Lung (tissue), 16 donors: ENCODE data around the gene GNA12. TPM values are rescaled to one million over a fixed set of nuclear protein-coding genes. Genes with fewer than 3 reads are reported as not detected.

ENCODE experiments used
- ATAC-seq: fragments of 200-7000 bp; cut with Tn5 transposase; one replicate; pipeline ENCODE4 v1.9.1; 2020; ENCODE audit warnings: moderate number of reproducible peaks; ENCODE audit not compliant: insufficient read depth, low FRiP score
- DNase-seq, 3 donors: peaks; one replicate each; pipeline ENCODE4 v3.0.0-alpha.2; 2013 to 2017
- H3K27ac ChIP-seq, 2 donors: one replicate each; pipeline ENCODE4 v1.5.1; 2013; ENCODE audit warnings: mild to moderate bottlenecking in 2 of 2, moderate library complexity in 2 of 2, control low read depth in 1 of 2, inconsistent platforms in 1 of 2, low read depth in 1 of 2, low read length in 1 of 2
- H3K27me3 ChIP-seq, 3 donors: one replicate each; pipeline ENCODE4 v1.5.1; 2013; ENCODE audit warnings: low read length in 2 of 3; ENCODE audit not compliant: control insufficient read depth in 3 of 3, insufficient read depth in 3 of 3
- H3K36me3 ChIP-seq, 4 donors: one replicate each; pipeline ENCODE4 v1.5.1; 2013; ENCODE audit warnings: low read length in 4 of 4, mild to moderate bottlenecking in 1 of 4, moderate library complexity in 1 of 4; ENCODE audit not compliant: control insufficient read depth in 4 of 4, insufficient read depth in 4 of 4
- H3K4me1 ChIP-seq, 5 donors: one replicate each; pipeline ENCODE4 v1.5.1; 2013; ENCODE audit warnings: low read length in 5 of 5, mild to moderate bottlenecking in 2 of 5, moderate library complexity in 1 of 5; ENCODE audit not compliant: control insufficient read depth in 5 of 5, insufficient read depth in 5 of 5
- H3K4me3 ChIP-seq: one replicate; pipeline ENCODE4 v1.5.1; 2013; ENCODE audit warnings: mild to moderate bottlenecking, control low read depth, moderate library complexity
- H3K9ac ChIP-seq, 2 donors: one replicate each; pipeline ENCODE4 v1.5.1; 2013; ENCODE audit warnings: low read length in 2 of 2, control low read depth in 1 of 2; ENCODE audit not compliant: insufficient read depth in 1 of 2
- H3K9me3 ChIP-seq, 4 donors: one replicate each; pipeline ENCODE4 v1.5.1; 2013; ENCODE audit warnings: low read length in 3 of 4, mild to moderate bottlenecking in 1 of 4, moderate library complexity in 1 of 4; ENCODE audit not compliant: control insufficient read depth in 4 of 4, insufficient read depth in 3 of 4
- WGBS, 2 donors: extraction: QIAGEN DNeasy Blood & Tissue Kit; methylation state at CpG; one replicate each; pipeline ENCODE4 v1.1.7; 2013; 5-methylcytosine and 5-hydroxymethylcytosine counted together
- long read RNA-seq, 5 donors: transcript quantifications; one replicate each; lab custom pipeline, GENCODE V29; 2026
- polyA plus RNA-seq, 2 donors: library from polyadenylated mRNA; stranded (reverse); fragments of 200-250 nt; gene quantifications; one replicate each; pipeline ENCODE4 v1.2.1, GENCODE V29; 2013
- total RNA-seq, 2 donors: library from RNA; depleted of rRNA in 1 of 2; stranded (reverse); fragments of >200 nt in 1 of 2; gene quantifications; one replicate each; pipeline ENCODE4 v1.2.1, GENCODE V29; 2014 to 2021
- TF ChIP-seq, protein P1 (sequence below): IDR thresholded peaks from 2 replicates; pipeline ENCODE4 v1.5.1; 2012; ENCODE audit warnings: mild to moderate bottlenecking; ENCODE audit errors: control extremely low read depth, extremely low read depth
- donor health status: control.
- donor health status: control.
- donor health status: Bipolar disorder and iron deficiency.
- donor health status: healthy.
- donor health status: DM: yes; HTN: yes; CAD: no.

The GNA12 gene, protein sequence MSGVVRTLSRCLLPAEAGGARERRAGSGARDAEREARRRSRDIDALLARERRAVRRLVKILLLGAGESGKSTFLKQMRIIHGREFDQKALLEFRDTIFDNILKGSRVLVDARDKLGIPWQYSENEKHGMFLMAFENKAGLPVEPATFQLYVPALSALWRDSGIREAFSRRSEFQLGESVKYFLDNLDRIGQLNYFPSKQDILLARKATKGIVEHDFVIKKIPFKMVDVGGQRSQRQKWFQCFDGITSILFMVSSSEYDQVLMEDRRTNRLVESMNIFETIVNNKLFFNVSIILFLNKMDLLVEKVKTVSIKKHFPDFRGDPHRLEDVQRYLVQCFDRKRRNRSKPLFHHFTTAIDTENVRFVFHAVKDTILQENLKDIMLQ
- 10 to 100 TPM; 34.4 to 51.9 TPM for total RNA-seq
- polyA plus RNA-seq, result 10 to 100 TPM; 11.0 to 32.6 TPM
- long read RNA-seq, donor 1, full-length matches to known transcripts, result 33 of 33 reads
- long read RNA-seq, donor 1, partial matches to known transcripts, result 0 of 33 reads
- long read RNA-seq, donor 1, other reads (novel, unspliced or antisense), result 0 of 33 reads
- long read RNA-seq, donor 2, full-length matches to known transcripts, result 10 of 10 reads
- long read RNA-seq, donor 2, partial matches to known transcripts, result 0 of 10 reads
- long read RNA-seq, donor 2, other reads (novel, unspliced or antisense), result 0 of 10 reads
- long read RNA-seq, donor 3, full-length matches to known transcripts, result 9 of 9 reads
- long read RNA-seq, donor 3, partial matches to known transcripts, result 0 of 9 reads
- long read RNA-seq, donor 3, other reads (novel, unspliced or antisense), result 0 of 9 reads
- long read RNA-seq, donor 4, full-length matches to known transcripts, result 9 of 9 reads
- long read RNA-seq, donor 4, partial matches to known transcripts, result 0 of 9 reads
- long read RNA-seq, donor 4, other reads (novel, unspliced or antisense), result 0 of 9 reads
- long read RNA-seq, donor 5, full-length matches to known transcripts, result 32 of 32 reads
- long read RNA-seq, donor 5, partial matches to known transcripts, result 0 of 32 reads
- long read RNA-seq, donor 5, other reads (novel, unspliced or antisense), result 0 of 32 reads

DNA sequence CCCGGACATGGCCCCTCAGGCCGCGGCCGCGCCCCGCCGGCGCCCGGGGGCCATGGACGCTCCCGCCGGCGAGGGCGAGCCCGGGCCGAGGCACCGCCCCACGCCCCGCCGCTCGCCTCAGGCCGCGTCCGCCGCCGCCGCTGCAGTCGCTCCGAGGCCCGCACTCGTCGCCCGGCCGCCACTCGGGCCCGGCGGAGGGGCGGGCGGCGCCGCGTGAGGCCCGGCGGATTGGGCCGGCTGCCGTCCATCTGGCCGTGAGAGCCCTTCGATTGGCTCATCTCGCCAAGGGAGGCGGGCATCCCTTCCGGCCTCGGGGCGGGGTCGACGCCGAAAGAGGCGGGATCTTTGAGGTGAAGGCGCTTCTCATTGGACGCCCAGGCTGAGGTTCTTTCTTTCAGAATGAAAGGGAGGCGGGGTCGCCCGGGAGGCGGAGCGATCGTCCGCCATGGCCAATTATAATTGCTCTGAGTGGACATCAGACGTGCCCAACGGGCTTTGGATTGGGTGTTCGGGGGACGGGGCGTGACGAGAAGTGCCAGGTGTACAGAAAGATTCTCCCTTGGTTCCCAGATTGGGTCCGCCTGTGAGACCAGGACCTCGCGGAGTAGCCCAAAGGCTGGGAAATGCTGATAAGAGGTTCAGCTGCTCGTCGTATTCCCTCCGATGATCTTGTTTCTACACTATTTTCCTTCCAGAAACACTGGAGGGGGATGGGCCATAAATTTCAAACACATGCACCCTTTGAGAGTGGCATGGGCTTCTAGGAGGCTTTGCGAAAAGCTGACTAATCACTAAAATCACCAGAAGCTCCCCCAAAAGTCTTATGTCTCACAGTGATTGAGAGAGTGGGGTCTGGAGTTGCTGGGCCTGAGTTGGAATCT lies at the start of gene GNA12:
TSS of gene GNA12 (minus strand) at position 156 of the 881 bp plus-strand sequence. CDS start at position 9, 147 bp downstream.
- Histone ChIP-seq H3K4me1 (peaks cover 9 to 17% (median 14%) of the 10 kb centered on the region in 5 donors), H3K9ac (peak within 1 kb of the TSS in 1 of 2 donors; percentile 45), H3K27ac (peak within 1 kb of the TSS; percentile 46 to 72), H3K27me3 (no peaks in the 10 kb centered on the region), H3K4me3 (peak within 1 kb of the TSS; percentile 76), H3K36me3 (peaks cover 0 to 4% (median 1%) of the 10 kb centered on the region in 4 donors), H3K9me3 (no peaks in the 10 kb centered on the region)
- WGBS, 2 donors, result 1% methylated on average over 59 to 79 of the region's 79 CpGs
- ATAC-seq (peak; percentile 97), DNase-seq (peak; percentile 99)
- TF ChIP-seq, protein P1, sequence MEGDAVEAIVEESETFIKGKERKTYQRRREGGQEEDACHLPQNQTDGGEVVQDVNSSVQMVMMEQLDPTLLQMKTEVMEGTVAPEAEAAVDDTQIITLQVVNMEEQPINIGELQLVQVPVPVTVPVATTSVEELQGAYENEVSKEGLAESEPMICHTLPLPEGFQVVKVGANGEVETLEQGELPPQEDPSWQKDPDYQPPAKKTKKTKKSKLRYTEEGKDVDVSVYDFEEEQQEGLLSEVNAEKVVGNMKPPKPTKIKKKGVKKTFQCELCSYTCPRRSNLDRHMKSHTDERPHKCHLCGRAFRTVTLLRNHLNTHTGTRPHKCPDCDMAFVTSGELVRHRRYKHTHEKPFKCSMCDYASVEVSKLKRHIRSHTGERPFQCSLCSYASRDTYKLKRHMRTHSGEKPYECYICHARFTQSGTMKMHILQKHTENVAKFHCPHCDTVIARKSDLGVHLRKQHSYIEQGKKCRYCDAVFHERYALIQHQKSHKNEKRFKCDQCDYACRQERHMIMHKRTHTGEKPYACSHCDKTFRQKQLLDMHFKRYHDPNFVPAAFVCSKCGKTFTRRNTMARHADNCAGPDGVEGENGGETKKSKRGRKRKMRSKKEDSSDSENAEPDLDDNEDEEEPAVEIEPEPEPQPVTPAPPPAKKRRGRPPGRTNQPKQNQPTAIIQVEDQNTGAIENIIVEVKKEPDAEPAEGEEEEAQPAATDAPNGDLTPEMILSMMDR, result no peak

GRCh38 chr7:2893411-2893861 lies 49.3 kb upstream of the GNA12 start:
- TF ChIP-seq, protein P1, result no peak
- Histone ChIP-seq H3K9ac (no peak overlapping the region), H3K9me3 (peaks cover 0 to 2% (median under 1%) of the 10 kb centered on the region in 4 donors), H3K4me1 (no peaks in the 10 kb centered on the region), H3K27ac (no peak overlapping the region), H3K27me3 (no peaks in the 10 kb centered on the region), H3K4me3 (no peak overlapping the region), H3K36me3 (no peaks in the 10 kb centered on the region)
- no peak for ATAC-seq
- no peak for DNase-seq
- WGBS, 2 donors, result 72 to 73% methylated on average over 9 of the region's 9 CpGs

- no peaks in the 10 kb centered on the region for H3K4me1 ChIP-seq
- TF ChIP-seq, protein P1, result no peak
- no peak overlapping the region for H3K9ac ChIP-seq
- no peak overlapping the region for H3K4me3 ChIP-seq
- H3K9me3 ChIP-seq, result no peaks in the 10 kb centered on the region
- H3K36me3 ChIP-seq, result no peaks in the 10 kb centered on the region
- 56 to 64% methylated on average over 8 of the region's 8 CpGs for WGBS, 2 donors
- H3K27ac ChIP-seq, result no peak overlapping the region
- ATAC-seq, result no peak
- DNase-seq, result no peak
- no peaks in the 10 kb centered on the region for H3K27me3 ChIP-seq
These were observed 48.4 kb upstream of the GNA12 start for GRCh38 chr7:2892549-2892948.
